ENCODE measurements around the gene IQSEC1.

IQSEC1 gene

GRCh38 chr3:12955651-12956315 lies 117.4 kb downstream of the IQSEC1 start:
- H3K4me3 ChIP-seq = peak overlapping the region; percentile 34
- DNase-seq (ENCODE audit: low spot score) = no peak
- TF ChIP-seq CTCF (IDR thresholded peaks at IDR 0.05) = no peak
- peak overlapping the region; percentile 90 to 96 for H3K27ac ChIP-seq

GRCh38 chr3:12954891-12955650 lies 118.2 kb downstream of the IQSEC1 start:
- peak overlapping the region; percentile 90 to 96 for H3K27ac ChIP-seq
- peak; percentile 97 for DNase-seq (ENCODE audit: low spot score)
- peak overlapping the region; percentile 34 for H3K4me3 ChIP-seq
- no peak for TF ChIP-seq CTCF (IDR thresholded peaks at IDR 0.05)

GRCh38 chr3:12954180-12954579 lies 119.0 kb downstream of the IQSEC1 start:
- no peak for DNase-seq (ENCODE audit: low spot score)
- no peak for TF ChIP-seq CTCF (IDR thresholded peaks at IDR 0.05)
- no peak overlapping the region for H3K4me3 ChIP-seq
- H3K27ac ChIP-seq = peak overlapping the region; percentile 90 to 96

- no peak for TF ChIP-seq CTCF (IDR thresholded peaks at IDR 0.05)
- Histone ChIP-seq H3K4me3 (no peak overlapping the region), H3K27ac (peak overlapping the region; percentile 90 to 96)
- no peak for DNase-seq (ENCODE audit: low spot score)
Measured at GRCh38 chr3:12953201-12953995, 119.8 kb downstream of the IQSEC1 start.

DNA sequence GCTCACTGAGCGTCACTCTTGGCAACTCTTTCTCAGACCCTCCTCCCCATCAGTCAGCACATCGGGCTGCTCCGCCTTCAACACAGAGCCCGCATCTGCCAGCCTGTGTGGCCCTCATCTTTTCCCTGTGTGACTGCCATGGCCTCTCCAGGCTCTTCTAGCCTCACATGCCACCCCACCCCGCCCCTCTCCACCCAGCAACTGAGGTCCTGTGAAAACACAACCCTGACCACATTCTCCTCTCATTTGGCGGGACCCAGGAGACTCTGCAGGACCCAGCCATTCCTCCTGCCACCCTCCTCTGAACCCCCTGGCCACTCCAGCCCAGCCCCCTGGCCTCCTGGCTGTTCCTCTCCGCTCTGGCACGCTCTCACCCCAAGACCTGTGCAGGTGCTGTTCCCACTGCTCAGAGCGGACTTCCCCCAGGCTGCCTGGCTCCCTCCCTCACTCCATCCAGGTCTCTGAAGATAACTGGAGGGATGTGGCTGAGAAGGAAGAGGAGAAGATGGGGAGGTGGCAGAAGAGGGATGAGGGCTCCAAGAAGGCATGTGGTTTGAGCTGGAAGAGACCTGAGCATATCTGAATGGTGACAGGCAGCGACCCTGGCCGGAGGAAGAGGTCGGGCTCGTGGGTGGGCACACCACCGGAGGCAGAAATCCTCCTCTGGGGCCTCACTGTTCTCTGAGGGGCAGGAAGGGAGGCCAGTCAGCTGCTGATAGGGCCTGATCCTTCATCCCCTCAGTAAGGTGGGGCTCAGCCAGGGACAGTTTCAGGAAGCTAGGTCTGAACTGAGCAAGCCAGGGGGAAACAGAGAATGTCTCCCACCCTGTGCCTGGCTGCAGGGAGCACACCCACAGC lies 120.7 kb downstream of the IQSEC1 start:
- no peak overlapping the region for H3K4me3 ChIP-seq
- peak overlapping the region; percentile 90 to 96 for H3K27ac ChIP-seq
- no peak for DNase-seq (ENCODE audit: low spot score)
- no peak for TF ChIP-seq CTCF (IDR thresholded peaks at IDR 0.05)

DNA sequence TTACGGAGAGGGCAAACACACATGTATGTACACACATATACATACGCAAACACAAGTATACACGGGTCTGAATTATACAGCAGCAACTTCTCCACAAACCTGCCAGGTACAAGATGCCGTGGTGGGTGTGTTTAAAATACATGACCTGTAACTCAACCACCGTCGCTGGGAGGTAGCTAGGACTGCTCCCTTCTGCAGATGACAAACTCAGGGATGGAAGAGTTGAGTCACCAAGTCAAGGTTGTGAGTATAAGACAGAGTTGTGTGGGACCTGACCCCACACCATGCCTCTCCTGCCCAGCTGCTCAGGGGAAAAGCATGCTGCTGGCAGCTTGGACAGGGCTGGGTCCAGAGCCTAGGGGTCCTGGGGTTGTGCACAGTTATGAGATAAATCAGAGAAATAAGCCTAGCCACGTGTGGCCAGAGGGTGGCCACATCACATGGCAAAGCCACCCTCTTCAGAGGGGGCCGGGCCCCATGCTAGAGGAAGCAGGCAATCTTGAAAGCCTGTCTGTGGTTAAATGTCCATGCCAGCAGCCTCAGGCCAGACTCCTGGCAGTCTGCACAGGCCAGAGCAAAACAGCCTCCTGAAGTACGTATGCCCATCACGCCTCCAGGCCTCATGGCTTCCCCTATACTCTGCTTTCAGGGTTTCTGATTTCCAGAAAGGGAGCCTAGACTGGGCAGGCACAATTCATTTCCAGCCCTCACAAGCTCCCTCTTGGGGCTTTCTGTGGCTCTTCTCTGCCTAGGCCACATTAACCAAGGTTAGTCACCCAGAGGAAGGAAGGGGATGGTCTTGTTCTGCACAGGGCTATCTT lies 124.1 kb downstream of the IQSEC1 start:
- peak overlapping the region; percentile 31 to 76 for H3K27ac ChIP-seq
- H3K4me3 ChIP-seq = no peak overlapping the region
- no peak for TF ChIP-seq CTCF (IDR thresholded peaks at IDR 0.05)
- no peak for DNase-seq (ENCODE audit: low spot score)

Data from coronary artery (tissue), 2 donors.